ENCODE results near the gene PRKCZ.
A peak's percentile ranks its signal among the peaks of the same experiment; 100 is the strongest.

Gene PRKCZ

DNA sequence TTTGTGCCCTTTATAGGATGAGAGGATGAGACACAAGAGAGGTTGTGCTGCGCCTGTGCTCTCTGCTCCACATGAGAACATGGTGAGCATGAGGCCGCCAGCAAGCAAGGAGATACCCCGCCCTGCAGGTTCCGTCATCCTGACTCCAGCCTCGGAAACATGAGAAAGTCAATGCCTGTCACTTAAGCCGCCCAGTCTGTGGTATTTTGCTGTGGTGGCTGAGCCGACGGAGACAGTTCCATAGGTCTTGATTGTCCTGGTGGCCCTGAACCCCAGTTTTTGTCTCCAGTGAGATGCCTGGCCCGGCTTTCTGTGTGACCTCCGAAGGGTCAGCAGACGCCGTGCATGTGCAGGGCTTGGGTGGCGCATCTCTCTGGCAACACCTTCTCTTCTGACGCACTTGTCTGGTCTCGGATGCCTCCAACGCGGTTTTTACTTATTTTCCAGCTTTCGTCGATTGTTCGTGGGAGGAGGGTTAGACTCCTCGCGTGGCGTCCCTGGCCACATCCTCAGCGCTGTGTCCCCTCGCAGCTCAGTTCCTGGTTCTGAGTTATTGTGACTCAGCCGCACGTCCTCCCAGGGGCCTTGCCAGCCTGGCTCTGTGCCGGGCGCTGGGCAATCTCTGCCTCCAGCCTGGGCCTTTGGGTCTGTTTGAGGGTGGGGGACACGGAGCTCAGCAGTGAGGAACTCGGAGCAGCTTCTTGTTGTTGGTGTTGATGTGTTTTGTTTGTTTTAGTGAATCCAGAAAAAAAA, 74.4 kb downstream of the PRKCZ start:
- no peak for DNase-seq

DNA sequence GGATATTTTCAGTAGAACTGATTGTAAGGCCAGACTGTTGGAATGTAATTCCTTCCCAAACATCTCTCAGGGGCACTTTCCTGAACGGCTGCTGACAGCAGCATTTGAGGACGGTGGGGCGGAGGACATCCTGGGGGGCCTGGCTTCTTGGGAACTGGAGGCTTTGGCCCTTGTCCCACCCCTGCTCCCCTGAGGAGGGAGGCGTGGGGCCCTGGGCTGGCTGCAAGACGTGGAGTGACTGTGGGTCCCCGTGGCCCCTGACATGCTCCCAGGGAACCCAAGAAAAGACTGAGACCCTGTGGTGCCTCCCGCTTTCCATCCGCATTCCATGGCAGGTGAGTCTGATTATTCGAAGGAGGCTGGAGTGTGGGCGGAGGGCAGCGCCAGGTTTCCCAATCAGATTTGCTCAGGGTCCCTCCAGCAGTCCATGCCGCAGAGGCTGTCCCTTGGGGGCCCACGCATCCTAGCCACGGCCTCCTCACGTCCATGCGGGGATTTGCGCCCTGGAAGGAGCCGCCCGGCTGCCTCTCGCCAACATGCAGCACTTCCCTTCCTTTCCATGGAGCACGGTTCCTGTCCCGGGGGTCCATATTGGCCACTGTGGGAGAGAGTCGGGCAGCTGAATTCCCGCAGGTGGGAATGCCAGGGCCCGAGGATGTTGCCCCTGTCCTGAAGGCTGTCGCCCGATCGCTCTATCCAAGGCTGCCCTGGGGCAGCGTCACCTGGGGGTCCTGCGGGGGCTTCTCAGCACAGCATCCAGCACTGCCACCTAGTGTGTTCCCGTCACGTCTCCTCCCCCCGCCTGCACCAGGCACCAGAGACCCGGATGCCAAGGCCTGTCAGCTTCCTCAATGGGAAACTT, 75.4 kb downstream of the PRKCZ start:
- no peak for DNase-seq

- DNase-seq, result no peak
Observed at GRCh38 chr1:2126331-2127186, 76.3 kb downstream of the PRKCZ start.

DNA sequence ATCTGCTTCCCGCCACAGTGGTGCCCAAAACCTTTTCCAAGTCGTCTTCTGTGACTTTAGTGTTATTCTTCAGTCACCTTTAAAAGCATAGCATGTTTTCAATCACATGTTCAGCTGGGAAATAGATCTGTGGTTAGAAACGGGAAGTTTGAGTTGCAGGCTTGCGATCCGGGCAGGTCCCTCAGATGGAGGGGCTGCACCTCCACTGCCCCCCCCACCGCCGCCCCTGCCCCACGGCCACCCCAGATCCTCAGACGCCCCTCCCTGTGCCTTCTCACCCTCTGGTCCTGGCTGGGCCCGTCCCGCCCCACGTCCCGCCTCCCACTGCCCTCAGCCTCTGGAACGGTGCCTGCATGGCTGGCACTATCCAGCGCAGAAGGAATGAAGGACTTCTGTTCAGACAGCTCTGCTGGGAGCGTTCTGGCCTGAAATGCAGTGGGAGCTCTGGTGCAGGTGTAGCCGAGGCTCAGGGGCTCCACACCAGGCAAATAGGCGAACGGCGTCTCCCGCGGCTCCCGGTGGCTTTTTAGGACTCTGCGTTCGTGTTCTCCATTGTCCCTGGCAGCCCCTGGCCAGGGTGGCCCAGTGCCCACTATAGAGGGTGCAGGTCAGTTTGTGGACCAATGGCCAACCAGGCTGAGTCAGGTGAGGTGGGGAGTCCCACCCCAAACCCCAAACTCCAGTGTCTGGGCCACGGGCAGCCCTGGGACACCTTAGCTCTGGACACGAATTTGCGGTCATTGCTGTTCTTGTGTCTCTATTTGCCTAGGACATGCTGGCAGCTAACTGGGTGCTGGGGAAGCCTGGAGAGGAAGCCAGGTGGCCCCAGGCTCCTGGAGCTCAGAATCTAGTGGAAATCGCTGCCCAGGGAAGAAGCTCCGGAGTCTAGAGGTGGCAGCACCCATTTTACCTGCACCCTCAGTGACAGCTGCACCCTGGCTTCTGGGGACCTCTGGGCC, 77.3 kb downstream of the PRKCZ start:
- no peak for DNase-seq

GRCh38 chr1:2128189-2128901, 78.1 kb downstream of the PRKCZ start:
- DNase-seq, result no peak

- no peak for DNase-seq
Observed at GRCh38 chr1:2129256-2129943, 79.2 kb downstream of the PRKCZ start.

DNA sequence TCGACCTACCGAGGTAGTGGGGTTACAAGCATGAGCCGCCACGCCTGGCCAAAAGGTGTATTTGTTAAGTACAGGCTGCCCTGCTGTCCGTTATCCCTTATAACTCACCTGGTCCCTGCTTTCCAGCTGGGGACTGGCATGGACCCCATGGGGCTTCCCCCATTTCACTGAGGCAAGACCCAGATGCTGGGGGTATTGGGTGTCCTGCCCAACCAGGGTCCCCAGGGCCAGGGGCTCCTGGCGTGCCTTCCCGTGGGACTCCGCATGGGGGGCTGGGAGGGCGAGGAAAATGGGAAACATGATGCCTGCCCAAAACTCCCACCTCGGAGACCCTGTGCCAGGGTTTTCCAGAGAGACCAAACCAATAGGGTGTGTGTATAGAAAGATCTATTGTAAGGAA, 79.9 kb downstream of the PRKCZ start:
- no peak for DNase-seq

DNA sequence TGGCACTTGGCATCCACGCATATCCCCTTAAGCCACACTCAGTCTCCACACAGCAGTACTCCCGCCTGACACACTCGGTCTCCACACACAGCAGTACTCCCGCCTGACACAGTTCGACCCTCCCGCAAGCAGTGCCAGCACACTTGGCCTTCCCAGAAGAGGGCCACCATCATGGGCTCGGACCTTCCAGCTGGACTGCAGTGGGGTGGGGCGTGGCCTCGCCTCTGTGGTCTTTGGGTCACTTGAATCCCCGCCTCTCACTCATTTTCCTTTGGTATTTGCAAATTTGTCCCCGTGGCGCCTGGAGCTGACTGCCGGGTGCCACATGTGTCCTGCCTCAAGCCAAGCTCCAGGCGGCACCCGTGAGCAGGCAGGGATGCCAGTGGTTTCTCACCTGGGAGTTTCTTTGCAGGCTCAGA, 80.7 kb downstream of the PRKCZ start:
- DNase-seq, result no peak

- DNase-seq, result no peak
Observed at GRCh38 chr1:2132222-2133038, 82.2 kb downstream of the PRKCZ start.

- DNase-seq, result peak; percentile 38
Observed at GRCh38 chr1:2133039-2133878, 83.0 kb downstream of the PRKCZ start.

DNA sequence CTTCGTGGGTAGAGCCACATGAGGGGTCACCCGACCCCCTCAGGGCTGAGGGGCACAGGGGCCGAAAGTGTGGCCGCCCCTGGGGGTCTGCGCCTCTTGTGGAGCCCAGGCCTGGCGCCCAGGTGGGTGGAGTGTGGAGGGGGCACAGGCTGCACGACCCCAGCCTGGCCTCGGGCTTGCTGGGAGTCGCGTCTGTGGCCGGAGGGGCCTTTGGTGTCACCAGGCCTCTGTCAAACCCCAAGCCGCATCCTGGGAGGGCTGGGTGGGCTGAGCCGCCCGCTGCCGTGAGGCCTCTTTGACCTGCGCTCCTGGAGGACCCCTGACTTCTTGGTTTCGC, 83.6 kb downstream of the PRKCZ start:
- DNase-seq, result no peak

DNA sequence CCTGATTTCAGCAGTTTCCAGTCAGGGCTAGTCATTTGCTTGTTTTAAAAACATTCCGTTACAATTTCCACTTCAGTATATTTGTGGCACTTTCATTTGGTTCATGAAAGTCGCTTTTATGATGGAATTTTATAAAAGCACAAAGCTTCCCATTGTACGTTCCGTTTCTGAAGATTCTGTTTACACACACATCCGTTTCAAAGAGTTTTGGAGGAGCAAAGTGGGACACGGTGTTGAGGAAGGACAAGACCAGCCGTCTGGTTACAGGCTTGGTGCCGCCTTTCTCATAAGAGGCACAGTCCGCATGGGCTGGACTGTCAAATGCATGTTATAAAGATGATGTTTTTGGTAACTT, 84.0 kb downstream of the PRKCZ start:
- DNase-seq, result no peak

DNA sequence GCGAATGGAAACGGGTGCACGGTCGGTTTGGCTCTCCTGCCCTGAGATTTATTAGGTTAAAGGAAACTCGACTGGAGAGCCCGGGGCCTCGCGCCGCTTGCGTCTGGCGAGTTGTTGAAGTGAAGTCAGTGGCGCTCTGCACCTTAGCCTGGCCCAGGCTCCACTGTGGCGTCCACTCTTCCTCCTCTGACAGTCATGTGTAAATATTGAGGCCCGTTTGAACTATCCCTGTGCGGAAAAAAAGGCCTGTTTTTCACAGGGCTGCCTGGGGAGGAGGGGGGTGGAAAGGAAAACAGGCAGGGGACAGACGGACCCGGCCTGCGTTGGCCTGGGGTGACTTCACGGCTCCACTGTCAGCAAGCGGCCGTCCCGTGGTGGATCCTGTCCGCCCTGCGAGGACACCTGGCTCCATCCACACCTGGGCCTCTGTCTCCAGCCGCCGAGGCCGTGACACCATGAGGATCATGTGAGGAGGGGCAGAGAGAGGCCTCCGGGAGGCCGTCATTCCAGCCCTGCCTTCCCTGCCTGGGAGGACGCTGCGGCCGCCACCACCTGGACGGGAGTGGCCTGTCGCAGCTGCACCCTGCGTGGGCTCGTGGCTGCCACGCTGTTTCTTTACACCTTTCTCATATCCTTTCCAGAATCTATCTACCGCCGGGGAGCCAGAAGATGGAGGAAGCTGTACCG, 84.6 kb downstream of the PRKCZ start:
- no peak for DNase-seq

- no peak for DNase-seq
Observed at GRCh38 chr1:2135441-2135841, 85.2 kb downstream of the PRKCZ start.

DNA sequence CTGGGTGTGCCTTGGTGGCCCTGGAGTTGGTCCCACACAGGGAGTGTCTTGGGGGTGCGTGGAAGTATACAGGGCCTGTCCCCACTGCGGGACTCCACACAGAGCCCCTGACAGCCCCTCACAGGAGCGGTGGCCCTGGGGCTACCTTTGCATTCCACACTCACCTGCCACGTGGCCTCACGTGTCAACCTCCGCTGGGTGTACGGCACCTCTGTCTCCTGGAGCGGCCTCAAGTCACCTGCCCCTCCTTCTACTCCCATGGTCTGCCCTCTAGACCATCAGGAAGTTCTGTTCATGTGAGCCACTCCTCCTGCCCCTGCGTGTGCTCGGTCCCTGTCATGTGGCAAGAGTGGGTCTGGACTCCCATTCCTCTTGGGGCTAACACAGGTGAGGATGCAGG, 85.7 kb downstream of the PRKCZ start:
- DNase-seq, result no peak

DNA sequence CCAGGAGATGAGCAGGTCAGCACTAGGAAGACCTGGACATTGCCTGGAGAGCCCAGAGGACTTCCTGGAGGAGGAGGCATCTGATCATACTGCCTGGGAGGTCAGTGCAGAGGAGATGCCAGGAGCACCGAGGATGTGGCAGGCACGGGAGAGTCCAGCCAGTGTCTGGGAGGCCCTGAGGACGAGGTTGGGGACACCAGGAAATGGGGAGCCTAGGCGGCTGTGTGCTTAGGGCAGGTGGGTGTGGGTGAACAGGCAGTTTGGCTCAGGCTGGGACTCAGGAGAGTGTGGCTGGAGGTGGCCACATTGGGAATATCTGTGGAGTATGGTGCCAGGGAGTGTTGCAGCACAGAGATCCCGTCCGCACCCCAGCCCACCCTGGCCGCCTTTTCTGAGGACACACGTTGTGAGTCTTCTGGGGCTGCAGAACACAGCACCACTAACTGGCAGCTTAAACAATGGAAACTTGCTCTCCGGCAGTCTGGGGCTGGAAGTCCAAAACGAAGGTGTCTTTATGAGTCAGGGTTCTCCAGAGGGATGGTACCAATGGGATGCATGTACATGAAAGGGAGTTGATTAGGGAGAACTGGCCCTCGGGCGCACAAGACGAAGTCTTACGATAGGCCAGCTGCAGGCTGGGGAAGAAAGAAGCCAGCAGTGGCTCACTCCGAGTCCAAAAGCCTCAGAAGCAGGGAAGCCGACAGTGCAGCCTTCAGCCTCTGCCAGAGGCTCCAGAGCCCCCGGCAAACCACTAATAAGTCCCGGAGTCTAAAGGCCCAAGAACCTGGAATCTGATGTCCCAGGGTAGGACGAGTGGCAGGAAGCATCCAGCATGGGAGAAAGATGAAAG, 86.4 kb downstream of the PRKCZ start:
- DNase-seq, result no peak

All from NCI-H524 treated with DMSO at 0.1 percent for 48 hours (cell line).